Measurements from ENCODE around the gene HMBS.
"Not testable (repeated sequence)": the region's sequence is repeated elsewhere in the genome, so short reads cannot be mapped to it uniquely, and the experiment has no call there.

Gene HMBS

DNA sequence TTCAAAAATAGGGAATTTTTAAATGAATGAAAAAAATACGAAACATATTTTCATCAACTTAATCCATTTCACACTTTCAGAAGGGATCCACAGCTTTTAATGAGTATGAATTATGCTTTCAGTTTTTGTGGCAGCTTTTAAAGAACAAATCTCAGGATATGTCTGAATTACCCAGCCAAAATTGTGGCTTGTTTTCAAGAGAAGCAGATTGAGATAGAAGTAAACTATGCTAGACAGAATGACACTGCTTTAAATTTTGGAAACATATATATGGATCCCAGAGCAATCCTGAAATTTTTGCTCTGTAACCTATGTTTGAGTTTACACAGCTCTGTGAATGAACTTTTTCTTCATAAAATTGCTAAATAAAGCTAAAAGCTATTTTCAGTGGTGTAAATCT lies 34.3 kb downstream of the HMBS start:
- ATAC-seq (no peak), DNase-seq (no peak)

DNA sequence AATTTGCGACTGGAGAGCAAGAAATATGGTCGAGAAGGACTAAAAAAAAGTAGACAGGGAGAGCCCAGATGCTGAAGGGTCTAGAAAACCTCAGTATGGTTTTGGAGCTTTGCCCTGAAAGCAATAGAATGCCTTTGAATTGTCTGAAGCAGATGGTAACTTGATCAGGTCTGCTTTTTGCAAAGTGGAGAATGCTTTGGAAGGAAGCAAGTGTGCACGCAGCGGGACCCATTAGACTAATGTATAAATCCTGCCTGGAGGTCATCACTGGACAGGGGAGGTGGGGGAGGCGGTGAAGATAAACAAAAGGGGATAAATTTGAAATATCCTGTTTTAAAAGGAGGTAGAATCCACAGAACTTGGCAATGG lies 35.9 kb downstream of the HMBS start:
- ATAC-seq (no peak), DNase-seq (no peak)

DNA sequence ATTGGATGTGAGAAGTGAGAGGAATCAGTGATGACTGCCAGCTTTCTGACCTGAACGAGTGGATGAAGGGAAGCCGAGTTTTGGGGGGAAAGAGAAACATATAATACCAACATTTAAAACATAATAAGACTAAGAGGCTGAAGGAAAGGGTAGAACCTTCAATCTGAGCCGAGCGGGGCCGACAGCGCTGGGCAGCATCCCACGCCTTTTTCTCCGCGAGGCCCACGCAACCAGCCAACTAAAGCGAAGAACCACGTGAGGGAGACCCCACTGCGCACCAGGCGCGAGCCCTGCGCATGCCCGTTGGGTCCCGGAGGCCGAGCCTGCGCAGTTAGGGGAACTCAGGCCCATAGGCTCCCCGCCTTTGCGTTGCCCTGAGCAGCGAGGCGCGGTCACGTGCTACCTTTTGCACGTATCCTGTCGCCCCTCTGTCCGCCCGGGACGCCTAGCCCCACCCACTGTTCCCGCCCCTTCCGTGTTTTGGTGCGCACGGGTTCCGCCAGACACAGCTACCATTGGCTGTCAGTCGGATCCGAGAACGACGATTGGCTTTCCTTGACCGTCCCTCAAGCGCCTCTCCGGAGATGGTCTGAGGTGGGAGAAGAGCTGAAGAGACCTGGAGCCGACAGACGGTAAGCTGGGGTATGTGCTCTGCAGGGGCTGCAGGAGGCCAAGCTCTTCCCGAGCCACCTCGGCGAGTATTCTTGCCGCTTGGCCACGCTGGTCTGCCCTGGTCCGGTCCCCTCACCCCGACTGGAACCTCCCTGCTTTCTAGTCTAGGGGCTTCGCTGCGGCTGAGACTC lies 36.5 kb downstream of the HMBS start, which contains the start of gene HINFP:
TSS of gene HINFP (plus strand) at position 573 of the 803 bp plus-strand sequence. CDS start 5,365 bp downstream, outside the sequence.
- ATAC-seq = peak; percentile 99

DNA sequence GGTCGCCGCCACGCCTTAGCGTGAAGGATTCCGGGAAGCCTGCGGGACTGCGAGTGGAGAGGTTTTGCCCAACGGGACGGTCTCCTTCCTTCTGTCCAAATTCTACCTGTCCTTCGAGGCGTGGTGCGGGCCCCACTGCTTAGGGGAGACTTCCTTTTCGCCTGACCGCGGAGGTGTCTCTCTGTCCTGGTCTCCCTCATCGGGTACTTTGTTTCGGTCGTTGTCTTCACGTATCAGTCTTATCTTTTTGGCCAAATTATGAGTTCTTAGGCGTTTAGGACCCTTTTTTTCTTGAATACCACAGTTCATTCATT lies 37.1 kb downstream of the HMBS start:
- DNase-seq = no peak
- ATAC-seq = no peak

More for the DNA sequence above, 36.5 kb downstream of the HMBS start, which contains the start of gene HINFP:
- peak; percentile 100 for DNase-seq

DNA sequence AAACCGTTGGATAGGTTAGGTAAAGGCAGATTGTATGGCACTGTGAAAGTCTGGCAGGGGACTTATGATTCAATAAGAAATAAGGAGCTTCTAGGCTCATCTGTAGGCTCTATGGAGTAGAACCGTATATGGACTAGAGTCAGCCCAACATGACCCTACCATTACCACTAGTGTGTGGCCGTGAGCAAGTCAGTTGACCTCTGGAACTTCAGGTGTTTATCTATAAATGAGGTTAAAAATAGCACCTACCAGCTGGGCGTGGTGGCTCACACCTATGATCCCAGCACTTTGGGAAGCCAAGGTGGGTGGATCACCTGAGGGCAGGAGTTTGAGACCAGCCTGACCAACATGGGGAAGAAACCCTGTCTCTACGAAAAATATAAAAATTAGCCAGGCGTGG lies 41.1 kb downstream of the HMBS start:
- ATAC-seq (no peak), DNase-seq (no peak)

DNA sequence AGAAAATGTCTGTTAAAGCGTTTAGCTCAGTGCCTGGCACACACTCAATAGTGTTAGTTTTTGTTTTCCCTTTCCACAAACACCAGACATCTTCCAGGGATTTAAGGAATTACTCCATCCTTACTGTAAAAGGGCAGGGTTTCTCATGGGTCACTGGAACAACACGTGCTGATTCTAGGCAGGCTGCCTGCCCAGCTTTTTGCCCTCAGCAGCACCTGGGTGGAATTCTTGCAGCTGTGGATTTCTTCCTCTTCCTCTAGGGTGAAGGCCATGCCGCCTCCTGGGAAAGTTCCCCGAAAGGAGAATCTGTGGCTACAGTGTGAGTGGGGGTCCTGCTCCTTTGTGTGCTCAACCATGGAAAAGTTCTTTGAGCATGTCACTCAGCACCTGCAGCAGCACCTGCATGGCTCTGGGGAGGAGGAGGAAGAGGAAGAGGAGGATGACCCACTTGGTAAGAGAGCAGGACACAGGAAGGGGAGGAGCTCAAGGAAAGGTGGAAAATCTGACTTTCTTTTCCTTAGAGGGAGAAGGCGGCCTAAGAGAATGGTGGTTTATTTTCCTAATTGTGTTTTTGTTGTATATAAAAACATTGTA lies 42.1 kb downstream of the HMBS start:
- ATAC-seq (peak; percentile 49), DNase-seq (no peak)

DNA sequence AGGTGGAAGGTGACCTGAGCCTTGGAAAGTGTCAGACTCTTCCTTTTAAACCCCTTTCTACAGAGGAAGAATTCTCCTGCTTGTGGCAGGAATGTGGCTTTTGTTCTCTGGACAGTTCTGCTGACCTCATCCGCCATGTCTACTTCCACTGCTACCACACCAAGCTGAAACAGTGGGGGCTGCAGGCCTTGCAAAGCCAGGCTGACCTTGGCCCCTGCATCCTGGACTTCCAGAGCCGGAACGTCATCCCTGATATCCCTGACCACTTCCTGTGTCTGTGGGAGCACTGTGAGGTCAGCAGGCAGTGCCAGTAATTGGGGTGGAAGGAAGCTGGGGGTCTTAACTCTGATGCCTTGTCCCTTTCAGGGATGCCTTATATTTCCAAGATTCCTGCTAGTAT lies 46.0 kb downstream of the HMBS start:
- ATAC-seq = no peak
- DNase-seq = no peak

DNA sequence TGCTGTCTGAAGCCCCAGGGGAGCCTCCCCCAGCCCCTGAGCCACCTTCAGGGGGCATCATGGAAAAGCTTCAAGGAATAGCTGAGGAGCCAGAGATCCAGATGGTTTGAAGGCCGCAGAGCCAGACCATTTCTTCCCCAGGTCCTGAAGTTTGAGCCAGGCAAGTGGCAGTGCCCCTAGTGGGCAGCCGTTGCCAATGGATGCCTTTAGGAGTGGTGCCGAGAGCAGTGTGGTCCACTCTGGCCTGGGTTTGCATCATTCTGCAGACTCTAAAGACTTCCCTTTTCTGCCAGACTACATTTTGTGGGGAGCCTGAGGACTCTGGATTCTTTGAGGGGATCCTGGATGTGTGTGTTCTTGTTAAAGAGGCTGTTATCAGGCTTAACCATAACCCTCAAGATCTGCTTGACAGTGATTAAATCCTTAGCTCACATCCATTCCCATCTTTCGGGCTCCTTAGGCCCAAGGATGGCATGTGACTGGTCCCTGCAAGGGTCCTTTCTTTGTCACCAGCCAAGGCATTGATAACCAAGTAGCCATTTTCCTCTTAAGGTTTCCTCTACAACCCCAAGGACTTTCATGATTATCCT lies 49.8 kb downstream of the HMBS start:
- ATAC-seq (peak; percentile 36), DNase-seq (no peak)

DNA sequence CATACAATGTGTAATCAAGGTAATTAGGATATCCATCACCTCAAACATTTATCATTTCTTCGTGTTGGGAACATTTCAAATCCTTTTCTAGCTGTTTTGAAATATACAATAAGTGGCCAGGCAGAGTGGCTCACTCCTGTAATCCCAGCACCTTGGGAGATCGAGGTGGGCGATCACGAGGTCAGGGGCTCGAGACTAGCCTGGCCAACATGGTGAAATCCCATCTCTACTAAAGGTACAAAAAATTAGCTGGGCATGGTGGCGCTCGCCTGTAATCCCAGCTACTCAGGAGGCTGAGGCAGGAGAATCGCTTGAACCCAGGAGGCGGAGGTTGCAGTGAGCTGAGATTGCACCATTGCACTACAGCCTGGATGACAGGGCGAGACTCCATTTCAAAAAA lies 54.6 kb downstream of the HMBS start:
- not testable (repeated sequence) for DNase-seq, ATAC-seq

Data from stimulated activated naive CD8-positive, alpha-beta T cell treated with anti-CD3 and anti-CD28 coated beads, Interleukin-15, Interleukin-2, amounts not matched to agents 100 U/mL and 50 U/mL, for 24 hours (primary cell).